Activated T-cell treated with anti-CD3 and anti-CD28 coated beads for 1 hour (primary cell): ENCODE measurements around the gene ARF1.

Experiments
- DNase-seq: peaks from one replicate; pipeline ENCODE4 v3.0.0-alpha.2; 2020; ENCODE audit warnings: low read depth

Gene ARF1

DNA sequence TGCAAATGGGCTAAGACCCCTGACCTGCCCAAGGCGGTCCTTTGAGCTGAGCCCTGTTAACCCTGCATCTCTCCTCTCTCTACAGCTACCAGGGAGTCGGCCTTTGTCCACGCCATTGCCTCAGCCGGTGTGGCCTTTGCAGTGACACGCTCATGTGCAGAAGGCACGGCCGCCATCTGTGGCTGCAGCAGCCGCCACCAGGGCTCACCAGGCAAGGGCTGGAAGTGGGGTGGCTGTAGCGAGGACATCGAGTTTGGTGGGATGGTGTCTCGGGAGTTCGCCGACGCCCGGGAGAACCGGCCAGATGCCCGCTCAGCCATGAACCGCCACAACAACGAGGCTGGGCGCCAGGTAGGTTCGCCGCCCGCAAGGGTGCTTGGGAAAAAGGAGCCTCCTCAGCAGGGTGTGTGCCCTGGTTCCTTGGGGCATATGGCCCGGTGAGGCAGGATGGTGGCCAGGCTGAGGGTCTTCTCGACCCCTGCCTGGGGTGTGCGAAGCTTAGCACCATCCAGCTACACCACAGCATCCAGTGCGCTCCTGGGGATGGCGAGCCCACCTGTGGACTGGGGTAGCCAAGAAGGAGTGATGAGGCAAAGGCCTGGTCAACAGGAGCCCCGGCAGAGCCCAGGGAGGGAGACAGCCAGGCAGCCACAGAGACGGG is 31.8 kb upstream of the ARF1 start:
- DNase-seq = no peak

DNA sequence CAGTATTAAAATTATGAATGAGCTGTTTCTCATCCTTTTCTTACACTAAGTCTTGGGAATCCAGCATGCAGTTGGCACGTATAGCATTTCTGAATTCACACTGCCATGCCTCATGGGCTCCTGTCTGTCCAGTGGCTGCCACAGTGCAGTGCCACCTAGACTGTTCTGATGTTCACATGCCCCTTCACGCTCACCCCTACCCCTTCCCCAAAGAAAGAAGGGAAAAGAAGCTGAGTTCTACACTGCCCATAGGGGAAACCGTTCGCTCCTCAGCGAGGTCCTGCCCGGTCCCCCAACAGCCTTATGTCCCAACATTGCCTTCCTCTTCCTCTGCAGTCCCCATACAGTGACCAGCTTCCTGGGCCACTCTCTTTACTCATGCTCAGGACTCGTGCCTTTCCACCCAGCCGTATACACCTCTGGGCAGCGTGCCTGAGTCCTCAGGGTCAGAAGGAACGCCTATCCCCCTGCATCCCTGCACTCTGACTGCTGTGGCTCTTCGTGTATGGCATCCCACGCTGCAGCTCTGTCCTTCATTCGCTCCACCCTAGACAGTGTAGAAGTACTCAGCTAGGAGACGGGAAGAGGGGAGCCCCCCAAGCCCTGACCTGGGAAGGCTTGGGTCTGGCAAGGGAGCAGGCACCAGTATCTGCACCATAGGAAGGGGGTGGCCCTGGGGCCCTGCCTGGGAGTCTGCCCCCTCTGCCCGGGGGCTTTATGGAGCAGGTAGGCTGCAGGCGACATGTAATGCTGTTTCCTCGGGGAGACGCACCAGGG is 24.1 kb upstream of the ARF1 start:
- DNase-seq = no peak

GRCh38 chr1:228058949-228059633 is 23.4 kb upstream of the ARF1 start:
- DNase-seq = no peak

GRCh38 chr1:228059634-228060457 is 22.7 kb upstream of the ARF1 start:
- DNase-seq = peak; percentile 43

DNA sequence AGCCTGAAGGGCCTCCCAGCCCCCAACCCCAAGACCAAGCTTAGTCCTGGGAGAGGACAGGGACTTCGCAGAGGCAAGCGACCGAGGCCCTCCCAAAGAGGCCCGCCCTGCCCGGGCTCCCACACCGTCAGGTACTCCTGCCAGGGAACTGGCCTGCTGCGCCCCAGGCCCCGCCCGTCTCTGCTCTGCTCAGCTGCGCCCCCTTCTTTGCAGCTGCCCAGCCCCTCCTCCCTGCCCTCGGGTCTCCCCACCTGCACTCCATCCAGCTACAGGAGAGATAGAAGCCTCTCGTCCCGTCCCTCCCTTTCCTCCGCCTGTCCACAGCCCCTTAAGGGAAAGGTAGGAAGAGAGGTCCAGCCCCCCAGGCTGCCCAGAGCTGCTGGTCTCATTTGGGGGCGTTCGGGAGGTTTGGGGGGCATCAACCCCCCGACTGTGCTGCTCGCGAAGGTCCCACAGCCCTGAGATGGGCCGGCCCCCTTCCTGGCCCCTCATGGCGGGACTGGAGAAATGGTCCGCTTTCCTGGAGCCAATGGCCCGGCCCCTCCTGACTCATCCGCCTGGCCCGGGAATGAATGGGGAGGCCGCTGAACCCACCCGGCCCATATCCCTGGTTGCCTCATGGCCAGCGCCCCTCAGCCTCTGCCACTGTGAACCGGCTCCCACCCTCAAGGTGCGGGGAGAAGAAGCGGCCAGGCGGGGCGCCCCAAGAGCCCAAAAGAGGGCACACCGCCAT is 21.9 kb upstream of the ARF1 start:
- no peak for DNase-seq

DNA sequence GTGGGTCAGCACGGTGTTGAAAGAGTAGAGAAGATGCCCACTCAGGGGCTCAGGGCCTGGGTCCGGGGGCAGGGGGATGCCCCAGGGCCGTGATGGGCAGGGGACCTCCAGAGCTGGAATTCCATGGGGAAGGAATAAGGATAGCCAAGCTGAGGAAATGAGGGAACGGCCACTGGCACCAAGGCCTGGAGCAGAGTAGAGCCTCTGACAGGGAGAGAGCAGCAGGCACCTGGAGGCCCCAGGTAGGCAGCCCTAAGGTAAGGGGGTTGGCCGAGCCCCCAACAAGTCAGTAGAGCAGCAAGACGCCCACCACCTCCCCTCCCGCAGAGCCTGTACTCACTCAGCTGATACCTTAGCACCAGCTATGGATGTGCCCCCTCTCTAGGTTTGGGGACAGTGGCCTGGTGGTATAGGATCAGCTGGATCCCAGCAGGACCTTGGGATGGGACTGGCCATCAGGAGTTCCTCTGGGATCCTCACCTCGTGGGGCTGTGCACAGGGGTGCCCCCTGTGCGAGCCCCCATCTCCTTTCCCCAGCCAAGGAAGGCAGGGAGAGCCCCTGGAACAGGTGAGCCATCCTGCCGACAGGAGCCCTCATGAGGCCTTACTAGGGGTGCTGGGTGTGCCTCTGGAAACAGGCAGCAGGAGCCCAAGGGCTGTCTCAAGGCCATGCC is 21.0 kb upstream of the ARF1 start:
- DNase-seq = no peak

DNA sequence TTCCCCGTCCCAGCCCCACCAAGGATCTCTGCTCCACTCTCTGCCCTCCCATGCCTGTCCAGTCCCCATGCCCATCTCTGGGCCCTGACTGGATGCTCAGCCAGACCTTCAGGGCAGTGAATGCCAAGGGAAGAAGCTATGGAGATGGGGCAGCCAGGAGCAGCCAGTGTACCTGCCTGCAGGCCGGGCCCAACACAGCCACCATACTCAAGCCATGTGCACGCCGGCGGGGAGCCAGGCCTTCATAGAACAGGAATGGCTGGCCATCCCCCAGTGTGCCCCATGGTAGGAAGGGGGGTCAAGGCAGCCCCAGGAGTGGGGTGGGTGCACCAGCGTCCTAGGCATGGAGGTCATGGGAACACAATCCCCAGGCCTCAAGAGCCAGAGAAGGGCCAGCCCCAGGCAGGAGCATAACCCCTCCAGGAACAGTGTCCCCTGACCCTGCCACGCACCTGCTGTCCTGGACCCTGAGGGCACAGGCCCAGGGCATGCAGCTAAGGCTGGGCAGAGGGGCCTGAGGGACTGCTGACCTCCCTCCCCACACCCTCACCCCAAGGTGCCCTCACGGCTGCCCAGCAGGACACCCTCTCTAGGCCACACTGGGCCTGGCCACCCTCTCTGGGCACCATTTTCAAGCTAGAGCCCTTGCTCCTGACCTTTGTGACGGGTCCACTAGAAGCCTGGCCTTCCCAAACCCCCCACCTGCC is 20.3 kb upstream of the ARF1 start:
- no peak for DNase-seq

GRCh38 chr1:228062812-228063211 is 19.7 kb upstream of the ARF1 start:
- no peak for DNase-seq

DNA sequence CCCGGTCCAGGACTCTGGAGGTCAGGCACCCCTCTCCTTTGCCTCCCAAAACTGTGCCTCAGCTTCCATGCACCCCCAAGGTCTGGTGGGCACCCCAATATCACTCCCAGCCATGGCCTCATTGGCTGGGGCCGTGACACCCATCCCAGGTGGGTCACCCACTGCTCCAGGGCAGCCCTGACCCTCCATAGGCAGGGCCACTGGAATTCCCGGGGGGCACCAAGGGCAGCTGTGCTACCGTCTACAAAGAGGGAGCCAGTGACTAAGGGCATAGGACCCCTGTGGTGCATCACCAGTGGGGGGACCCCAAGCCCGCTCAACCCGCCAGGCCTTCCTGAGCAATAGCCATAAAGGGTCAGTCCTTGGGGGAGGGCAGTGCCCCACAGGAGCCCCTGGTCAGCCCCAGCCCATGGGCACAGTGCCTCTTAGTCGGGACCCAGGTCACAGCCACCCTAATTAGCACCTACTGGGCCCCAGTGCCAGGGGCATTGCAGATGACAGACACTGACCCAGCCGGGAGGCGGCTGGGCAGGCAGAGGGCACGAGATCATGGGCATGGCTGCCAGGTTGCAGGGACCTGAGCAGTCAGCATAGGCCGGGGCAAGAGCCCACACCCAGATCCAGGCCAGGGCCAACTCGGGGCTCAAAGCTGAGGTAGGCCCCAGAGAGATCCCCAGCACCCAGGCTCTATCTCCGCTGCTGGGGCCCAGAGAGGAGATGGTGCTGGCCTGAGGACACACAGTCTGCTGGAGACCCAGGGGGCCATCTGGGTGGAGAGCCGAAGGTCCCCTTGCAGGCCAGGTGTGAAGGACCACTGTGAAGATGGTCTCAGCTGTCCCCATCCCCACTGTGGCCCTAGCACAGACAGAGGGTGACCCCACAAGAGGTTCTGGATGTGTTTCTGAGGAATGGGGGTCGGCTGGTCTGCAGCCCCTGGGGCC is 19.0 kb upstream of the ARF1 start:
- no peak for DNase-seq

- no peak for DNase-seq
These were observed 18.2 kb upstream of the ARF1 start for GRCh38 chr1:228064296-228064695.

GRCh38 chr1:228064741-228065542 is 17.6 kb upstream of the ARF1 start:
- no peak for DNase-seq

DNA sequence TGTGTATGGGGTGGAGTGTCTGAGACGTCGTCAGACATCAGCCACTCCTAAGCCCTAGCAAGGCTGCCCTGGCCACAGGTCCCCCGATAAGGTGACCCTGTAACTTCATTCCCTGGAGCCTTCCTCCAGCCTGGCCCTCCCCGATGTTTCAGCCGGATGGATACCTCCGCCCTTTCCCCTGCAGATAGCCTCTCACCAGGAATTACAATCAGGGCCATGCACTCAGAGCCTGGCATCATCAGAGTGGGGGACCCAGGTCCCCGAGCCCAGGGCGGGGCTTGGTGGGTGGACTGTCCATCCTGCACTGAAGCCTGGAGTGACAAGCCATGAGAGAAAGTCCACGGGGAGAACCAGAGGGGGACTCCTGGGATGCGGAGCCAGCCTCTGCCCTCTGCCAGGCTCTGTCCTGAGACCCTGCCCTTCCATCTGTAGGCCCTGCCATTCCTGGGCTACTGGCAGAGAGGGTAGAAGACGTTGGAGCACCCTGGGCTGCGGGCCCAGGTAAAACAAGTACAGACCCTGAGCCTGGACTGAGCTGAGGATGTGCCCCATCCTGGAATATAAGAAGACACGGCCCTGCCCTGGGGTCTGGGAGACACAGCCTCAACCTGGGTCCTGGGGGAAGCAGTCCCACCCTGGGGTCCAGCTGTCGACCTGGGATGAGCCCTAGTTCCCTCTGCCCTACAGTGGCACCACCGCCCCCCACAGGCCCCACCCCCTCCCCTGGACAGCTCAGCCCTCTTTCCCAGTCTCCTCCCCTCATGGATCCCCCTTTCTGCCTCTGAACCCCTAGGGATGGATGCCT is 16.8 kb upstream of the ARF1 start:
- no peak for DNase-seq

DNA sequence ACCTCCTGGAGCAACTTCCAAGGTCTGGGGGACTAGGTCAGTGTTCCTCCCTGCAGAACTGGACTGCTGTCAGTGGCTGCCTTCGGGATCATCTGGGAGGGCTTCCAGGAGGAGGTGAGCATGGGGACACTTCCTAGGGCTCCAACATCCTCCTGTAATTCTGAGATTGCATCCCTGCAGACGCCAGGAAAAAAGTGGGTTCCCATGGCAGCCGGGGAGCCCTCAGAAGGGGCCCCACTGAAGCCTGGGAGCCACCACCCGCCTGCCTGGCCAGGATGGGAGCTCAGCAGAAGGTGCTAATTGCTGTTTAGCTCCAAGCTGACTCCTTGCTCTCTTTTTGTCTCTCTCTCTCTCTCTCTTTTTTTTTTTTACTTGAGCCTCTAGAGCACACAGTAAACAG is 16.1 kb upstream of the ARF1 start:
- DNase-seq = no peak

DNA sequence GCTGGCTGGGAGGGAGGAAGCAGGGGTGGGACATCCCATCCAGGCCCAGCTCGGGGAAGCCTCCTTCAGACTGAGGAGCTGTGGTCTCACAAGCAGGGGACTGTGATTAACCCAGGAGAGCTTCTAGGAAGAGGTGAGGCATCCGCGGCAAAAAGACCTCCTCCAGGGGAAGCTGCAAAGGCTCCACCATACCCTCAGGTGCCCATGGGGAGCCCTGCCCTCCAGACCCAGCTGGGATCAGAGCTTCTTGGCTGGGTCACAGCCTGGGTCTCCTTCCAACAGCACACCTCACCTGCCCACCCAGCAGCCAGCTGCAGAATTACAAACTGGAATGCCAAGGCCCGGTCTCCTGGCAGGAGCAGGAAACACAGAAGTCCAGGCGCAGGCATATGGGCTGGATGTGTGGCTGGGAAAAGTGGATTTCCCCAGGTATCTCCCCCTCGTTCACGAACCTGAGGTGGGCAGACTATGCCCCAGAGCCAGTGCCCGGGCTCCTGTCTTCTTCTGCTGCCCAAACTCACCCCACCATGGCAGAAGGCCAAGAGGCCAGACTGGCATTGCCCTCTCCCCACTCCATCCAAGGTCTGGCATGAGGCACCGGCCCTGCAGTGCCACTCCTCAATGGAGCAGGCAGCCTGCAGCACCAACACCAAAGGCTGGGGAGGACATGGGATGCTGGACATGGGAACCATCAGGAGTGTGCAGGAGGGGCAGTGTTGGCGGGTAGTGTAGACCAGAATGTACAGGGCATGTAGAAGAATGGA is 15.4 kb upstream of the ARF1 start:
- DNase-seq = no peak

DNA sequence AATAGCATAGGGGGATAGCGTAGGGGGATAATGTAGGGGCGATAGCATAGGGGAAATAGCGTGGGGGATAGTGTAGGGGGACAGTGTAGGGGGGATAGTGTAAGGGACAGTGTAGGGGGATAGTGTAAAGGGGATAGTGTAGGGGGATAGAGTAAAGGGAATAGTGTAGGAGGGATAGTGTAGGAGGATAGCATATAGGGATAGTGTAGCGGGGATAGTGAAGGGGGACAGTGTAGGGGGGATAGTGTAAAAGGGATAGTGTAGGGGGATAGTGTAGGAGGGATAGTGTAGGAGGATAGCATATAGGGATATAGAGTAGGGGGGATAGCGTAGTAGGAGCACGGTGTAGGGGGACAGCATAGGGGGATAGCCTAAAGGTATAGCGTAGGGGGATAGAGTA is 14.1 kb upstream of the ARF1 start:
- DNase-seq = no peak

DNA sequence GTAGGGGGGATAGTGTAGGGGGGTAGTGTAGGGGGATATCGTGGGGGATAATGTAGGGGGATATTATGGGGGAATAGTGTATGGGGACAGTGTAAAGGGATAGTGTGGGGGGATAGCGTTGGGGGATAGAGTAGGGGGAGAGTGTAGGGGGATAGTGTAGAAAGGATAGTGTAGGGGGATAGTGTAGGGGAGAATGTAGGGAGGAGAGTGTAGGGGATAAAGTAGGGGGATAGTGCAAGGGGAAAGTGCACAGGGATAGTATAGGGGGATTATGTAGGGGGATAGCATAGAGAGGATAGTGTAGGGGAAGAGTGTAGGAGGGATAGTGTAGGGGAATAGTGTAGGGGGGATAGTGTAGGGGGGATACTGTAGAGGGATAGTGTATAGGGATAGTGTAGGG is 12.3 kb upstream of the ARF1 start:
- DNase-seq = no peak

GRCh38 chr1:228070851-228071250 is 11.7 kb upstream of the ARF1 start:
- DNase-seq = no peak
